SU-DHL-6 (cell line): ENCODE data around the gene MRPL34.

Experiments used
- H2AFZ ChIP-seq: fragments of 200-600 bp; sonication (generic); 2 replicates; pipeline ENCODE4 v1.6.1; 2014; ENCODE audit warnings: low read depth, mild to moderate bottlenecking, moderate library complexity, mixed read lengths, antibody characterized with exemption, low read length; ENCODE audit not compliant: severe bottlenecking
- H3F3A ChIP-seq: fragments of 200-600 bp; shearing (Covaris generic); 2 replicates; pipeline ENCODE4 v1.6.0; 2016; ENCODE audit warnings: antibody characterized with exemption, mild to moderate bottlenecking; ENCODE audit not compliant: insufficient read depth
- H3K27ac ChIP-seq: fragments of 200-600 bp; sonication (generic); 2 replicates; pipeline ENCODE4 v1.5.1; 2016; ENCODE audit warnings: low read depth, mild to moderate bottlenecking, low read length, moderate library complexity, mixed read lengths
- H3K27me3 ChIP-seq: fragments of 200-600 bp; sonication (generic), shearing (Covaris generic); 2 replicates; pipeline ENCODE4 v1.6.0; 2014; ENCODE audit warnings: mild to moderate bottlenecking, low read length
- H3K36me3 ChIP-seq: fragments of 200-600 bp; sonication (generic); 2 replicates; pipeline ENCODE4 v1.6.1; 2014; ENCODE audit warnings: mild to moderate bottlenecking, low read length, mixed read lengths
- H3K4me2 ChIP-seq: fragments of 300-600, 200-600 bp; shearing (Covaris generic), sonication (generic); 2 replicates; pipeline ENCODE4 v1.6.0; 2014; ENCODE audit warnings: low read length, low read depth, mild to moderate bottlenecking; ENCODE audit not compliant: poor library complexity, severe bottlenecking
- H3K4me3 ChIP-seq: fragments of 200-600 bp; sonication (generic); 2 replicates; pipeline ENCODE4 v1.5.1; 2014; ENCODE audit warnings: antibody characterized with exemption, low read length, mild to moderate bottlenecking, mixed read lengths; ENCODE audit not compliant: insufficient read depth, poor library complexity, severe bottlenecking
- H3K79me2 ChIP-seq: fragments of 200-600 bp; sonication (generic); 2 replicates; pipeline ENCODE4 v1.6.1; 2014; ENCODE audit warnings: mild to moderate bottlenecking, low read length, moderate library complexity; ENCODE audit not compliant: insufficient read depth
- H3K9ac ChIP-seq: fragments of 200-600 bp; sonication (generic); 2 replicates; pipeline ENCODE4 v1.7.0; 2014; ENCODE audit warnings: mild to moderate bottlenecking, low read length
- H3K9me2 ChIP-seq: fragments of 200-600 bp; sonication (generic); replicated peaks from 2 replicates; pipeline ENCODE4 v1.6.1; 2014; ENCODE audit warnings: low read length; ENCODE audit not compliant: insufficient read depth
- H3K9me3 ChIP-seq: fragments of 200-600 bp; sonication (generic); 2 replicates; pipeline ENCODE4 v1.6.1; 2014; ENCODE audit warnings: low read length, mixed read lengths; ENCODE audit not compliant: insufficient read depth
- H4K20me1 ChIP-seq: fragments of 200-600 bp; sonication (generic); 2 replicates; pipeline ENCODE4 v1.6.1; 2014; ENCODE audit warnings: low read depth, mild to moderate bottlenecking, antibody characterized with exemption, low read length, moderate library complexity, mixed read lengths
- EZH2phosphoT487 ChIP-seq: fragments of 200-600 bp; sonication (generic), shearing (Covaris generic); conservative IDR thresholded peaks from 2 replicates; pipeline ENCODE4 v1.6.1; 2018; ENCODE audit warnings: mild to moderate bottlenecking, antibody characterized with exemption, low read length, moderate library complexity, mixed read lengths
- TF ChIP-seq, protein P1 (sequence below): fragments of 200-600 bp; sonication (generic); IDR thresholded peaks from one replicate; pipeline ENCODE4 v1.5.1; 2017; ENCODE audit warnings: antibody characterized with exemption, mild to moderate bottlenecking, low read length, moderate library complexity; ENCODE audit not compliant: insufficient read depth, poor library complexity, severe bottlenecking

The MRPL34 gene

DNA sequence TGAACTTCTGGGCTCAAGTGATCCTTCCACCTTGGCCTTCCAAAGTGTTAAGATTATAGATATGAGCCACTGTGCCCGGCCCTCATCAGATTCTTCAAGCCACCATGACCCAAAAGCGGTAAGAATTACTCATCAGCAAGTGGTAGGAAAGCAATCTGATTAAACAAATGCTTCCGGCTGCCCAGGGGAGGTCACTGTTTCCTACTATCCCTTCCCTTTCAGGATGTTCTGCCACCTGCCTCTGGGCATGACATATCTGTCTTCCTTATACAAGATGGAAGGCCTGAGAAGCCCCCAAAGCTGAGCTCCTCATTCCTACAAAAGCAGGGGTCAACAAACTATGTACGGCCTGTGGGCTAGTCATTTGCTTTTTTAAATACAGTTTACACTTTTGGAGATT, 9.4 kb upstream of the MRPL34 start:
- H3K4me3 ChIP-seq, result no peak overlapping the region
- no peak overlapping the region for H3K9ac ChIP-seq
- H3K79me2 ChIP-seq, result peaks cover 4% of the 10 kb centered on the region
- no peaks in the 10 kb centered on the region for H3K9me3 ChIP-seq
- no peak overlapping the region for H2AFZ ChIP-seq
- TF ChIP-seq, protein P1, sequence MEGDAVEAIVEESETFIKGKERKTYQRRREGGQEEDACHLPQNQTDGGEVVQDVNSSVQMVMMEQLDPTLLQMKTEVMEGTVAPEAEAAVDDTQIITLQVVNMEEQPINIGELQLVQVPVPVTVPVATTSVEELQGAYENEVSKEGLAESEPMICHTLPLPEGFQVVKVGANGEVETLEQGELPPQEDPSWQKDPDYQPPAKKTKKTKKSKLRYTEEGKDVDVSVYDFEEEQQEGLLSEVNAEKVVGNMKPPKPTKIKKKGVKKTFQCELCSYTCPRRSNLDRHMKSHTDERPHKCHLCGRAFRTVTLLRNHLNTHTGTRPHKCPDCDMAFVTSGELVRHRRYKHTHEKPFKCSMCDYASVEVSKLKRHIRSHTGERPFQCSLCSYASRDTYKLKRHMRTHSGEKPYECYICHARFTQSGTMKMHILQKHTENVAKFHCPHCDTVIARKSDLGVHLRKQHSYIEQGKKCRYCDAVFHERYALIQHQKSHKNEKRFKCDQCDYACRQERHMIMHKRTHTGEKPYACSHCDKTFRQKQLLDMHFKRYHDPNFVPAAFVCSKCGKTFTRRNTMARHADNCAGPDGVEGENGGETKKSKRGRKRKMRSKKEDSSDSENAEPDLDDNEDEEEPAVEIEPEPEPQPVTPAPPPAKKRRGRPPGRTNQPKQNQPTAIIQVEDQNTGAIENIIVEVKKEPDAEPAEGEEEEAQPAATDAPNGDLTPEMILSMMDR, result no peak
- no peaks in the 10 kb centered on the region for H3K9me2 ChIP-seq
- no peak overlapping the region for H3K27ac ChIP-seq
- H3K36me3 ChIP-seq, result peaks cover 4% of the 10 kb centered on the region; the same call in 1 of the 2 replicates
- no peaks in the 10 kb centered on the region; the same call in 1 of the 2 replicates for H3F3A ChIP-seq
- no peaks in the 10 kb centered on the region for H3K27me3 ChIP-seq
- H3K4me2 ChIP-seq, result no peak overlapping the region
- no peaks in the 10 kb centered on the region for H4K20me1 ChIP-seq

GRCh38 chr19:17296976-17297375, 8.7 kb upstream of the MRPL34 start:
- Histone ChIP-seq H3K4me2 (no peak overlapping the region), H3F3A (peaks cover 1% of the 10 kb centered on the region; the same call in 1 of the 2 replicates), H3K9ac (no peak overlapping the region), H3K4me3 (no peak overlapping the region), H3K36me3 (peaks cover 4% of the 10 kb centered on the region; the same call in 1 of the 2 replicates), H3K9me3 (no peaks in the 10 kb centered on the region), H2AFZ (no peak overlapping the region), H3K27ac (no peak overlapping the region), H3K9me2 (no peaks in the 10 kb centered on the region), H3K27me3 (no peaks in the 10 kb centered on the region), H3K79me2 (peaks cover 4% of the 10 kb centered on the region), H4K20me1 (no peaks in the 10 kb centered on the region)
- TF ChIP-seq EZH2phosphoT487, result no peak
- TF ChIP-seq, protein P1, result no peak

GRCh38 chr19:17300992-17301619, 4.6 kb upstream of the MRPL34 start:
- no peak overlapping the region for H3K4me3 ChIP-seq
- H3K9me3 ChIP-seq, result no peaks in the 10 kb centered on the region
- no peaks in the 10 kb centered on the region for H3K9me2 ChIP-seq
- no peak overlapping the region for H3K27ac ChIP-seq
- H3K36me3 ChIP-seq, result peaks cover 4% of the 10 kb centered on the region; the same call in 1 of the 2 replicates
- H3K27me3 ChIP-seq, result no peaks in the 10 kb centered on the region
- H2AFZ ChIP-seq, result no peak overlapping the region
- H3K79me2 ChIP-seq, result no peaks in the 10 kb centered on the region; the same call in 1 of the 2 replicates
- peaks cover 25% of the 10 kb centered on the region for H3F3A ChIP-seq
- TF ChIP-seq, protein P1, result no peak
- no peak for TF ChIP-seq EZH2phosphoT487
- H4K20me1 ChIP-seq, result no peaks in the 10 kb centered on the region
- H3K9ac ChIP-seq, result no peak overlapping the region
- H3K4me2 ChIP-seq, result no peak overlapping the region
